Esophagus squamous epithelium (tissue), 4 donors: ENCODE data around the gene PPP2R5B.

Source experiments
- CTCF ChIP-seq, 6 experiments: fragments of 450-650 bp in 4 of 6; fragments of 200-600 bp in 2 of 6; sonication (generic) in 2 of 6; IDR thresholded peaks; one replicate each; pipeline ENCODE4 v1.5.1; 2016 to 2019; ENCODE audit warnings: antibody characterized with exemption in 6 of 6, mild to moderate bottlenecking in 4 of 6, moderate library complexity in 4 of 6
- POLR2A ChIP-seq, 4 donors: fragments of 450-650 bp; IDR thresholded peaks; one replicate each; pipeline ENCODE4 v1.6.1; 2017; ENCODE audit warnings: antibody characterized with exemption in 4 of 4, mild to moderate bottlenecking in 4 of 4, moderate library complexity in 3 of 4

- no peak for TF ChIP-seq CTCF (IDR thresholded peaks at IDR 0.05)
- no peak for TF ChIP-seq POLR2A (IDR thresholded peaks at IDR 0.05)
Measured at GRCh38 chr11:64893194-64894069, 31.1 kb upstream of the PPP2R5B start.
